ENCODE data around the gene SYNPO2L.

SYNPO2L gene

GRCh38 chr10:73649876-73650536 lies 5.8 kb downstream of the SYNPO2L start:
- DNase-seq (ENCODE audit: low spot score), result no peak

- DNase-seq (ENCODE audit: low spot score), result no peak
Observed at GRCh38 chr10:73648975-73649829, 6.6 kb downstream of the SYNPO2L start.

- no peak for DNase-seq (ENCODE audit: low spot score)
Observed at GRCh38 chr10:73647875-73648651, 7.8 kb downstream of the SYNPO2L start.

- DNase-seq (ENCODE audit: low spot score), result no peak
Observed at GRCh38 chr10:73647211-73647874, 8.5 kb downstream of the SYNPO2L start.

GRCh38 chr10:73646598-73647041 lies 9.2 kb downstream of the SYNPO2L start:
- DNase-seq (ENCODE audit: low spot score), result no peak

GRCh38 chr10:73645251-73645650 lies 10.6 kb downstream of the SYNPO2L start:
- no peak for DNase-seq (ENCODE audit: low spot score)

- DNase-seq (ENCODE audit: low spot score), result no peak
Observed at GRCh38 chr10:73644767-73645166, 11.1 kb downstream of the SYNPO2L start.

GRCh38 chr10:73644015-73644743 lies 11.7 kb downstream of the SYNPO2L start:
- peak; percentile 69 for DNase-seq (ENCODE audit: low spot score)

GRCh38 chr10:73643362-73643761 lies 12.5 kb downstream of the SYNPO2L start:
- no peak for DNase-seq (ENCODE audit: low spot score)

GRCh38 chr10:73641328-73642060 lies 14.3 kb downstream of the SYNPO2L start, which contains the start of gene MYOZ1:
TSS of gene MYOZ1 (minus strand) at chr10:73641474. CDS start at chr10:73640017, 1,457 bp downstream.
- no peak for DNase-seq (ENCODE audit: low spot score)

GRCh38 chr10:73639286-73639685 lies 16.5 kb downstream of the SYNPO2L start:
- DNase-seq (ENCODE audit: low spot score), result no peak

GRCh38 chr10:73635781-73636180 lies 20.0 kb downstream of the SYNPO2L start:
- DNase-seq (ENCODE audit: low spot score), result no peak

GRCh38 chr10:73634421-73634820 lies 21.4 kb downstream of the SYNPO2L start:
- DNase-seq (ENCODE audit: low spot score), result no peak

- DNase-seq (ENCODE audit: low spot score), result no peak
Observed at GRCh38 chr10:73629165-73629564, 26.7 kb downstream of the SYNPO2L start.

- DNase-seq (ENCODE audit: low spot score), result no peak
Observed at GRCh38 chr10:73628405-73628804, 27.4 kb downstream of the SYNPO2L start.

GRCh38 chr10:73627300-73627699 lies 28.5 kb downstream of the SYNPO2L start:
- no peak for DNase-seq (ENCODE audit: low spot score)

GRCh38 chr10:73625884-73626752 lies 29.7 kb downstream of the SYNPO2L start:
- DNase-seq (ENCODE audit: low spot score), result peak; percentile 95

GRCh38 chr10:73625004-73625883 lies 30.6 kb downstream of the SYNPO2L start:
- DNase-seq (ENCODE audit: low spot score), result peak; percentile 16
